ENCODE measurements around the gene H2BK1.

The H2BK1 gene

GRCh38 chr7:151198945-151199848 lies 11.1 kb downstream of the H2BK1 start:
- Histone ChIP-seq H3K4me3 (no peak overlapping the region), H3K4me1 (no peaks in the 10 kb centered on the region), H3K27ac (no peak overlapping the region), H3K9me3 (no peaks in the 10 kb centered on the region), H3K27me3 (peaks cover 0 to 49% of the 10 kb centered on the region in 2 donors), H3K36me3 (no peaks in the 10 kb centered on the region)
- intact Hi-C loops (cut with DNase I; ENCODE audit: low total_unique reads): no loop called here
- no peak for TF ChIP-seq CTCF (IDR thresholded peaks at IDR 0.05)
- no peak for DNase-seq

- Histone ChIP-seq H3K4me3 (no peak overlapping the region), H3K36me3 (no peaks in the 10 kb centered on the region), H3K27ac (no peak overlapping the region), H3K4me1 (no peaks in the 10 kb centered on the region), H3K27me3 (peaks cover 0 to 49% of the 10 kb centered on the region in 2 donors), H3K9me3 (no peaks in the 10 kb centered on the region)
- intact Hi-C loops (cut with DNase I; ENCODE audit: low total_unique reads): no loop called here
- TF ChIP-seq CTCF (IDR thresholded peaks at IDR 0.05): no peak
- DNase-seq: no peak
These were observed 12.4 kb downstream of the H2BK1 start for GRCh38 chr7:151197932-151198331.

GRCh38 chr7:151195616-151196450 lies 14.5 kb downstream of the H2BK1 start:
- no peak overlapping the region for H3K4me3 ChIP-seq
- no peak for DNase-seq

GRCh38 chr7:151194188-151194587 lies 16.1 kb downstream of the H2BK1 start:
- no peak for TF ChIP-seq CTCF (IDR thresholded peaks at IDR 0.05)
- DNase-seq: no peak
- Histone ChIP-seq H3K36me3 (no peaks in the 10 kb centered on the region), H3K4me1 (no peaks in the 10 kb centered on the region), H3K9me3 (no peaks in the 10 kb centered on the region), H3K27me3 (peaks cover 0 to 45% of the 10 kb centered on the region in 2 donors), H3K27ac (no peak overlapping the region), H3K4me3 (no peak overlapping the region)
- intact Hi-C loops (cut with DNase I; ENCODE audit: low total_unique reads): no loop called here

More at GRCh38 chr7:151195616-151196450, 14.5 kb downstream of the H2BK1 start:
- intact Hi-C loops (cut with DNase I; ENCODE audit: low total_unique reads): no loop called here
- H3K4me1 ChIP-seq: no peaks in the 10 kb centered on the region
- TF ChIP-seq CTCF (IDR thresholded peaks at IDR 0.05): no peak
- H3K27ac ChIP-seq: no peak overlapping the region
- H3K36me3 ChIP-seq: no peaks in the 10 kb centered on the region
- H3K27me3 ChIP-seq: peaks cover 0 to 59% of the 10 kb centered on the region in 2 donors
- no peaks in the 10 kb centered on the region for H3K9me3 ChIP-seq

GRCh38 chr7:151193203-151193978 lies 16.9 kb downstream of the H2BK1 start:
- no peaks in the 10 kb centered on the region for H3K9me3 ChIP-seq
- no peaks in the 10 kb centered on the region for H3K36me3 ChIP-seq
- no peaks in the 10 kb centered on the region for H3K4me1 ChIP-seq
- TF ChIP-seq CTCF (IDR thresholded peaks at IDR 0.05): no peak
- no peak overlapping the region for H3K27ac ChIP-seq
- H3K4me3 ChIP-seq: no peak overlapping the region
- intact Hi-C loops (cut with DNase I; ENCODE audit: low total_unique reads): no loop called here
- no peak for DNase-seq
- H3K27me3 ChIP-seq: peaks cover 0 to 37% of the 10 kb centered on the region in 2 donors
